Erythroblast (primary cell): Measurements from ENCODE around the gene OGT.

ENCODE experiments used
- GATA1 ChIP-seq: IDR thresholded peaks from 2 replicates; pipeline ENCODE4 v1.6.1; 2011; ENCODE audit warnings: low read depth, mild to moderate bottlenecking, control low read depth, low read length, moderate library complexity
- POLR2A ChIP-seq: IDR thresholded peaks from 2 replicates; pipeline ENCODE4 v1.6.1; 2011; ENCODE audit warnings: mild to moderate bottlenecking, low read length

DNA sequence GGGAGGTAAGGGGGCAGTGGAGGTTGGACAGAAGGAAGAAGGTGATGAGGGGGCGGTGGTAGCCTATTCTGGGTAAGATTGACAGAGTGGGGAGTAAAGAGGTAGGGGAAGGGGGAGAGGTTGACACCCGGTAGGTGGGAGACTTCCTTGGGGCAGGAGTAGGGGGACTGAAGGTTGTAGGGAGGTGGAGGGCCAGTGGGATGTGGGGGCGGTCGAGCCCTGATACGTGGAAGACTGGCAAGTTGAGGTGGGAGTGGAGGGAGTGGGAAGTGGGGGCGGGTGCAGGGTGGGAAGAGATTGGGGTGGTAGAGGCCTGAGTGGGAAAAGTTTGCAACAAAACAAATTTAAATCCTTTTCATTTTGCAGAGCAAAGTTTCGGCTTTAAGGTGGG lies 47.1 kb downstream of the OGT start:
- TF ChIP-seq POLR2A (no peak), GATA1 (no peak)
